ENCODE data around the gene L3MBTL3.
"Not testable (repeated sequence)": the region's sequence is repeated elsewhere in the genome, so short reads cannot be mapped to it uniquely, and the experiment has no call there.

The L3MBTL3 gene

DNA sequence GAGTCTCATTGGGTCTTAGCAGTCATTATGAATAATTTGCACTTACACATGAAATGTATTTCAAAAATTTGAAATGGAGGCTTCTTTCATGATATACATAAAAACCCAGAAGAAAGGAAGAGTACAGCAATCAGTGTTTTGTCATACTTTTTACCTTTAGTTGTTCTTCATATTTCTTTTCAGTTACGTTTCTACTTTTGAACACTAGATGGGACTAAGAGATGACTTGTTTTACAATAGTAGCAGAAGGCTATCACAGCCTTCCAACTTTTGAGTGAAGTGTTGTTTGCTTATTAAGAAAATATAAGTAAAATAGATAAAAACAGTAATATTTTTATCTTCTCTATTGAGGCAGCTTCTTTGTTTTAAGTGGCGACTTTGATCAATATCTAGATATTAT, 58.1 kb downstream of the L3MBTL3 start:
- no peak for DNase-seq (ENCODE audit: low read depth)

DNA sequence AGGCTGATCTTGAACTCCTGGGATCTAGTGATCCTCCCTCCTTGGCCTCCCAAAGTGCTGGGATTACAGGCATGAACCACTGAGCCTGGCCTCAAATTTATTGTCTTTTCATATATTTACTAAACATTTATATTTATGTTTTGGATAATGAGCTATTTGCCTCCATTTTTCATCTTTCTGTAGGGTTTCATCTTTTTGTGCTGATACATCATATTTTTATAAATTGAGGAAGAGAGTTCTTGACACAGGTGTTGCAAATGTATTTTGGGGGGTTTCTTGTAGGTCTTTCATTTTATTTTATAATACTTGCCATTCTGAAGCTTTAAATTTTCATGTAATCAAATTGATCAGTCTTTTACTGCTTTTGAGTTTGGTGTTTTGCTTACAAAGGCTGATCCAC, 72.4 kb downstream of the L3MBTL3 start:
- DNase-seq (ENCODE audit: low read depth) = no peak

DNA sequence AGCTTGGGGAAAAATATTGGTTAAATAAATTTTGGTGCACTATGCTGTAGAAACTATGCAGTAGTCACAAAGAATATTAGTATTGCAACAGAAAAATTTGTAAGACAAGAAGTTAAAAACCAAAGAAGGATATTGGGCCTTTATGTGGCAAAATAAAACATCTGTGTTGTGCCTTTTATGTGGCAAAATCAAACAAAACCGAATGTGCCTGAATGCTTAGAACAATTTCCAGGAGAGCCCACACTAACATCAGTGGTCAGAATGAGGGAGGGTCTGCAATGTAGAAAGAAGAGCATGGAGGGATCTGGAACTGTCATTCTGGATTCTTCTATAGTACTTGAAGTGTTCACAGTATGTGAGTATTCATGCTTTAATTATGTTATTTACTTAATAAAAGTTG, 75.2 kb downstream of the L3MBTL3 start:
- DNase-seq (ENCODE audit: low read depth) = no peak

DNA sequence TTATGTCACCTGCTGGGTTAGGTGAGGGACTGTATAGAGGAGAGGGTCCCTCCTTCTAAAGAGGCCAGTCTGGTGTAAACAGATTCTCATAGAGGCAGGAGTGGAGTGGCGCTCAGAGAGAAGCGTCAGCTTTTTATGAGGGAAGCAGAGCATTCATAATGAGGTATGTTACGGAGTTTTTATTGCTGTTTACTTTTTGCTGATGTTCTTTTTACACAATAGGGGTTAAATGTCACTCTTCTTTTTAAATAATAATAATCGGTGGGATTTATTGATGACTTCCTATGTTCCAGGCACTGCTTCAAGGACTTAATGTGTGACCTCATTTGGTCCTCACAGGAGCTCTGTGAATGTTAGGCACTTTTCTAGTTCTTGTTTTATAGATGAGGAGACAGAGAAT, 79.9 kb downstream of the L3MBTL3 start:
- DNase-seq (ENCODE audit: low read depth) = no peak

DNA sequence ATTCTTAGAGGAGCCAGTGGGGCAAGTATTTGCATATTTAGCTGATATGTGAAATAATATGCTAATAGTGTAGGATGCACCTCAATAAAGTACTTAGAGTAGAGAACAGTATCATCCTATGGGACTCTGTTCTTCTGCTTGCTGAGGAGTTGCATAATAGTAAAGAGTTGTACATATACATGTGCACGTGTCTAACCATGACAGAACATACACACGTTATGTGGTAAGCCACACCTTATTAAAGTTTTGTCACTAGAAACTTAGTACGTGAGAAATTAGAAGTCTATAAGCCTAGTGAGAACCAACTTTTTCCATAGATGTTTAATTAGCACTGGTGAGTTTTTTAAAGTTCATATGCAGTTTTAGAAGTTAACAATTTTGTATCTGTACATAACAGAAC, 80.7 kb downstream of the L3MBTL3 start:
- DNase-seq (ENCODE audit: low read depth) = no peak

DNA sequence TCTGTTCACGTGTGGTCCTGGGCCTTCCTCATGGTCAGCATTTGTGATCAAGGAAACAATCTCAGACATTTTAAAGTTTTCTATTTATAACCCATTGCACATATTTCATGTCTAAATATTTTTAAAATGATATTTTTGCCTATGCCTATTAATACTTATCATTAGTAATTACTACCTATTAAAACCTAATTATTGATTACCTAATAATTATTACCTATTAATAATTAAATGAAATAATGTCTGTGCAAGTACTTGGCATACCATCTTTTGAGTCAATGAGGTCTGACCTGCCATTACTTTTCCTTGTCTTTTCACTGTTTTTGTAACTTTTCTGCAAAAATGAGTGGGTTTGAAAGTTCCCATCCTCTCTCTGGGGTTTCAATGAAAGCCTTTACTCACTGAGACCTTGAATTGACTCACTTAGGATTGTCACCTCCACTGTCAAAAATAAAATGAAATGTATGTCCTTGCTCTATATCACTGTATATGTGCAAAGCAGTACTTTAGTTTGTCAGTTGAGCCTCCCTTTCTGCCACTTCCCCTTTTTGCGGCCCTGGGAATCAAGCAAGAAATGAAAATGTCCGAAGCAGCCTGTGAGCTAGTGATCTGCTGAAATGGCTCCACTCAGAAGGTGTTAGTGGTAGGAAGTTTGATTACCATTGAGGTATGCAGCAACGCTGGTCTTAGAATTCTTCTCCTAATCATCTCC, 87.8 kb downstream of the L3MBTL3 start:
- no peak for DNase-seq (ENCODE audit: low read depth)

DNA sequence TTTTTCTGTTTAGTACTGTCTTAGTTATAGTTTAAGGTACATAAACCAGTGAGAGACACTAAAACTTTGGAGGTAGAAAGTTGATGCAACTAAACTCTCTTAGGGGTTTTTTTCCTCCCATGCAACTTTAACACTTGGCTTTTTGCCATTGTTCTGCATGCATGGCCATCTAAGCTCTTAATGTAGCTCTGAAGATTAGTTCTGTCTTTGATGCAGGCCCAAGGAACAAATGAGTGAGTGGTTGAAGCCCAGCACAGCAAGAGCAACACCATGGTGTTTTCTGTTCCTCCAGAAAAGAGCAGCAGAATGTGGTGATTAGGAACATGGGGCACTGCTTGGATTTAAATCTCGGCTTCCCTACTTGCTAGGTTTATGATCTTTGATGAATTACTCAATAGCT, 89.3 kb downstream of the L3MBTL3 start:
- no peak for DNase-seq (ENCODE audit: low read depth)

DNA sequence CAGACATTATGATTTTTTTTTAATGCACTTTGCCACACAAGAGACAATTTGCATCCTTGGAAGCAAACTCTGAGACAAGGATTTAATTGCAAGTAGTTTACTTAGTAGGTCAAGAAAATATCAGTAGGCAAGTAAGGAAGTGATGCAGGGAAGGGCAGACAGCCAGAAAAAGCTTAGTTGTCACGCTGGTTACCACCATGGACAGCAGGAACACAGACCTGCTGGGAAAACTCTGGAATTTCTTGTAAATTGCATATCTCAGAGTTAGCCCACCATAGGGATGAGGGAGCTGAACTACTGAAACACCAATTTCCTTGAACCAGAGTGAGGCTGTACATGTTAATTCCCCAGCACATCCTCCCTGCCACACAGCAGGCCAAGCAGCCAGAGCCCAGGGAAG, 92.7 kb downstream of the L3MBTL3 start:
- no peak for DNase-seq (ENCODE audit: low read depth)

DNA sequence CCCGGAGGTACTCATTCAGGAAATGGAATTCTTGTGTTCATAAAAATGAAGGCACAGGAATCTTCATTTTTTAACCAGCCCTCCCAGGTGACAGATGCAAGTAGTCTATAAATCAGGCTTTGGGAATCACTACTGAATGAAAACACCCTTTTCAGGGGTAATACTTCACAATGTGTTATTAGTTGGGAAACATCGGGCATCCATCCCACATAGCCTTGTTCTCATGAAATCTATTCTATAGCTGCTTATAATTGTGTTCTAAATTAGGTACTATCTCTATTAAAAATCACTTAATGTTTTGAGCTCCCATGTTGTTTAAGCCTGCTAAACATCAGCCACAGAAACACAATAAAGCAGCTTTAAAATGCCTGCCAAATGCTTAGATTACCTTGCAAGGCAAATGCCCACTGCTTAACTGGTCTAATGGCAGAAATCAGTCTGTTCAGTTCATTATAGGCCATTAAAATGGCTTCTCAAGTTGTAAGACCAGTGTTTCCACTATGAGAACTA, 94.9 kb downstream of the L3MBTL3 start:
- no peak for DNase-seq (ENCODE audit: low read depth)

DNA sequence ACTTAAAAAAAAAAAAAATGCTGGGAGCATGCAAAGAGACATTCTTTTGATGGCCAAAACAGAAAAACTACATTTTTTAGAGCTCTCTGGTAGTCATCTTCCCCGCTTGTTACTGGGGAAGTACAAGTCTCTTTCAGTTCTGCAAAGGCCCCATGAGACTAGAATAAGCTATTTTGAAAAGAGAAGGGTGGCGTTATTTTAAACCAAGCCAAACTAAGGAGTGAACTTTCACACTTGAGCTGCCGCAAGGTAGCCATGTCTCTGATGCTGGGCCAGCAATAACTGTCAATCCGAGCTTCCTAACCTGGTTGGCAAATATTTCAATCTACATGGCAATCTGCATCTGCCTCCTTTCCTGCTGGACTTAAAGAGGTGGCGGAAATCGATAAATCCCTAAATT, 96.7 kb downstream of the L3MBTL3 start:
- DNase-seq (ENCODE audit: low read depth) = no peak

DNA sequence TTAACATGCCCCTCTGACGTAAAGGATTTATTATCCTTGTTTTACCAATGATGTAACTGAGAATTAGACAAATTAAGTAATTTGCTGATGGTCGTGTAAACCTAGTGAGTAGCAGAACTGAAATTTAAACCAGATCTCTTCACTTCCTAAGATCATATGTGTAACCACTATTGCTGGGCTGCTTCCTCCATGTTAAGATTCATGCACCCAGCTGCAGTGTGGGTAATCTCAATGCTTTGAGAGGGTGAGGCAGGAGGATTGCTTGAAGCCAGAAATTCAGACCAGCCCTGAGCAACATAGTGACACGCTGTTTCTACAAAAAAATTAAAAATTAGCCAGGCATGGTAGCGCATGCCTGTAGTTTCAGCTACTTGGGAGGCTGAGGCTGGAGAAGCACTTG, 97.9 kb downstream of the L3MBTL3 start:
- no peak for DNase-seq (ENCODE audit: low read depth)

DNA sequence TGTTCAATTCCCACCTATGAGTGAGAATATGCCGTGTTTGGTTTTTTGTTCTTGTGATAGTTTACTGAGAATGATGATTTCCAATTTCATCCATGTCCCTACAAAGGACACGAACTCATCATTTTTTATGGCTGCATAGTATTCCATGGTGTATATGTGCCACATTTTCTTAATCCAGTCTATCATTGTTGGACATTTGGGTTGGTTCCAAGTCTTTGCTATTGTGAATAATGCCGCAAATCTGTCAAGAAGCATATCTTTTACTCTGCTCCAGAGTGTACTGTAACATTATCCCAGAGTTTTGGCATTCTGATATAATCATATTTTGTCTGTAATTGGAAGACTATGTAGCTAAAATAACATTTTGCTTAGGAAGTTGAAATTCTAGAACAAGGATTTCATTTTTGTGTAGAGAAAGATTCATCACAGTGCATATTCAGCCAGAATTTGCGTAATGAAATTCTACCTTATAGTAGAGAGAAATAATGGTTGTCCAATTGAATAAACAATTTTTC, 98.9 kb downstream of the L3MBTL3 start:
- DNase-seq (ENCODE audit: low read depth) = not testable (repeated sequence)

DNA sequence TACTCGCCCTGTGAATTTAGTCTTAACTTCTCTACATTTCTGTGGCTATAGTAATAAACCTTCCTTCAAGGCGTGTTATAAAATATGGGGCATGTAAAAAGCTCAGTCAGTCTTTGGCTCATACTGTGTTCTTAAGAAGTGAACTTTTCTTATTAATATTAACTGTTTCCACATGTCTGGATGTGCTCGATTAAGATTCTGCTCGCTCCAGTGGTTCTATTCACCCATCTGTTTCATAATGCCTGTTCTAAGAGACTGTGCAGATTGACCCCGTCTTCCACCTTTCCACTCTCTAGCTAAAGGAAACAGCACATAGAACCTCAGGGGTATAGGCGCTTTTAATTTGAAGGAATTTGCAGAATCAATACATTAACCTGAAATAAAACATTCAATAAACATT, 99.9 kb downstream of the L3MBTL3 start:
- DNase-seq (ENCODE audit: low read depth) = no peak

DNA sequence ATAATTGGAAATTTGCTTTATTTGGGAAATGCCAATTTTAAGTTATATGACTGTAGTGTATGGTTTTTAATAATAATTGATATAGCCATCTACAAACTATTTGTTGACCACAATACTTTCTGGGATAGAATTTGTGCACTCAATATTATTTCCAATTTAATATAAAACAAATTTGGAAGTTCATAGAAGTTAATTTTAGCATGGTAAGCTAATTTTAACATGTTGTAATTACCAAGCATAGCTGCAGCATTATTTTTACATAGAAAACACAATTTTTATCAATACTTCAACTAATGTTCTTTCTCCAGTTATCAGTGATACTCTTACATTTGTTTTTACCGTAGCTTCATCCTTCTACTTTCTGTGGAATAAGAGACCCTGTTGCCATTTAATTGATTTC, 100.8 kb downstream of the L3MBTL3 start:
- no peak for DNase-seq (ENCODE audit: low read depth)

DNA sequence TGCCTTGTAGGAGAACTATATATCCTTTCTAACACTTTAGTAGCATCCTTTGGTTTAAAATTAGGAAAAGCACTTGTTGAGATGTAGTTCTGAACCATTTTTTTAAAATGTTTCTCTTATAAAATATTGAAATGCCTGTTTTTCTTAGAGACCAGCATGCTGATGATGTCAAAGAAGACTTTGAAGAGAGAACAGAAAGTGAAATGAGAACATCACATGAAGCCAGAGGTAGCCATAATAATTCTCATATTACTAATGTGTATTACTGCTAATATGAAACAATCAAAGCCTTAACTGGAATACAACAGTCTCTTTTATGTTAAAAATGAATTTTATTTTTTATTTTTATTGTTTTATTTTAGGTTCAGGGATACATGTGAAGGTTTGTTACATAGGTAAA, 102.3 kb downstream of the L3MBTL3 start:
- DNase-seq (ENCODE audit: low read depth) = no peak

DNA sequence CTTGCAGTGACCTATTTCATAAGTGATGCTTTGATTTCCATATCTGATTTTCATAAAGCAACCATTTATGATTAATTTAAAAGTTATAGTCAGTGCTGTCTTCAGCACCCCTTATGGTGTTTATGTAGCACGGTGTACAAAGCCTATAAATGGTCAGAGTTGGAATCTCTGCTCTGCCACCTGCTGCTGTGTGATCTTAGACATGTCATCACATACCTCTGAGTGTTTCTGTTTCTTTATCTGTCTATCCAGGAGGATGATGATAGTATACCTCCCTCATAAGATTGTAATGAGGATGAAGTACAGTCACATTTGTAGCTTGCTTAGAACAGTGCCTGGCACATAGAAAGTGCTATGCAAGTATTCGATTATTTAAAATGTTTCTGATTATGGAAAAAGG, 103.9 kb downstream of the L3MBTL3 start:
- DNase-seq (ENCODE audit: low read depth) = no peak

DNA sequence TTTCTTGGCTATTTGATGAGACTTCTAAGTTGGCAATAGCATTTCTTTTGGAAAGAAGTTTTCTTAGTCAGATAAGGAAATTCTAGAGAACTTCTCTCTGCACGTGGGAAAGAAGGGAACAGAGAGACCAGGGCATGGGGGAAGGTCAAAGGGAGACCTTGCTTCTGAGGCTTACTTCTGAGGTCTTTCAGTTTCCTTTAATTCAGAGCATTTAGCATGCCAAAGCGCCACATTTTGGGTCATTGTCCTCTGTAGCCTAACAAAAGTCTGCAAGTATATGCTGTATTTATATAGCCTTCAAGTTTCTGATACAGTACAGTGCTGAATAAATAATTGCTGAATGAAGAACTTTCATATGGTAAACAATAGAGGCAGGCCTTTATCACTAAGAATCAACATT, 108.8 kb downstream of the L3MBTL3 start:
- no peak for DNase-seq (ENCODE audit: low read depth)

DNA sequence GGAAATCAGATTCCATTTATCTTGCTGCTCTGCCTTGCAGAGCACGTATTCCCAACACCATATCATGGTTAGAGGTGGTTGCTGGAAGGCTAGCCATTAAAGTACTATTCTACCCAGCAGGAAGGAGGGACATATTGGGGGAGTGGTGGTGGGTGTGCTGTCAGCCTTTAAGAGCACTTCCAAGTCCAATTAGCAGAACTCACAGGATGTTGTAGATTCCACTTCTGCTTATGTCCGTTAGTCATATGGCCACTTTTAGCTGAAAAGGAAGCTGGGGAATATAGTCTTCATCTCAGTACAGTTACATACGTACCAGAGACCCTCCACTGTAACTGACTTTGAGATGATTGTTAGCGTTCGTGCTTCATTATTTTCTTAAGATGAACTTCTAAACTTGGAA, 109.9 kb downstream of the L3MBTL3 start:
- DNase-seq (ENCODE audit: low read depth) = no peak

DNA sequence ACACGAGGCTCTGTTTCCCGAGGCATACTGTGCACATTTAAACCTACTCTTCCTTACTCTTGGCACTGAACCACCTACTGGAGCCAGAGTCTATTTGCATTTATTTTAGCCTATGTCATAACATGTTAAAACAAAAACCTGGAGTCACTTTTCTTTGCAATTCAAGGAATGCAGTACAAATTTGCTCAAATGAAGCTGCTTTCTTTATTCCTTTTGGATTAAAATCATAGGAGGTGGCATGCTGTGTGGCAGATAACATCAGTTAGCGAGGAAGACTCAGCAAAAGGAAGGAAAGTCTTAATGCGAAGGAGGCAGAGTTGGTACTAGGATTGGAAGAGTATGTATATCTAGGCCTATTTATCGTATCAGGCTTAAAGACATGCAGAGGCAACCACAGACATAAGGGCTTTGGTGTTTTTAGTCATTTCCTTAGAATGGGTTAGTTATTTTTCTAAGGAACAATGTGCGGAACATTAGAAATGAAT, 111.4 kb downstream of the L3MBTL3 start:
- no peak for DNase-seq (ENCODE audit: low read depth)

DNA sequence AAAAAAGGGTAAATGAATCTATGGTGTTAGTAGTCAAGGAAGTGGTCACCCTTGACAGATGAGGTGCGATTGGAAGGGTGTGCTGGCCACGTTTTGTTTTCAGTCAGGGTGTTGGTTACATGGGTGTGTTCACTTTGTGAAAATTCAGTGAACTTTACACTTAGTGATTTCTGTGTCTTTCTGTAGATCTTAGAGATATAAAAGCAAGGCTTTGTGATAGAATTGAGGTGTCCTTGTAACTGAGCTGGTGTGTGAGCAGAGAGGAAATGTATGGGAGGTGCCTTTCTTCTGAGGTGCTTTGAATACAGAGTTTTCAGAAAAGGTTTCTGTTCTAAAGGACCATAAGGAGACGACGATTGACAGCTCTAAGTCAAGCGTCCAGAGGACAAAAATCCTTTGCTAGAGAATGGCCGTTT, 113.9 kb downstream of the L3MBTL3 start:
- DNase-seq (ENCODE audit: low read depth) = peak; percentile 39

DNA sequence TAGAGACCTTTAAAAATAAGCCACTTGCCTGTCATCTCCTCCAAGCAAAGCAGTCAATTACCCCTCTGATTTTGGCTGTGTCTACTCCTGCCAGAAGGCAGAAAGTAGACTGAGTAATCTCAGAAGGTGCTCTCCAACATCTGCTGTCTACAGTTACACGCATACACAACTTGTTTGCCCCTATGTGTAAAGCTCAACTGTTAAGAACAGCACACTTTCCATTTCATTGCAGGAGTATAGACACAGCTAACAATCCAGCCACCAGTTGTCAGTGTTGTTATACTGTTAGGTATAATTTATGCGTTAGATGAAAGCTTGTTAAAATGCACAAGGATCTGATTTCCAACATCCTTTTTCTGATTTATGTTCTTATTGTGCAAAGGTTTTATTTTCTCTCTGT, 116.2 kb downstream of the L3MBTL3 start:
- DNase-seq (ENCODE audit: low read depth) = no peak

DNA sequence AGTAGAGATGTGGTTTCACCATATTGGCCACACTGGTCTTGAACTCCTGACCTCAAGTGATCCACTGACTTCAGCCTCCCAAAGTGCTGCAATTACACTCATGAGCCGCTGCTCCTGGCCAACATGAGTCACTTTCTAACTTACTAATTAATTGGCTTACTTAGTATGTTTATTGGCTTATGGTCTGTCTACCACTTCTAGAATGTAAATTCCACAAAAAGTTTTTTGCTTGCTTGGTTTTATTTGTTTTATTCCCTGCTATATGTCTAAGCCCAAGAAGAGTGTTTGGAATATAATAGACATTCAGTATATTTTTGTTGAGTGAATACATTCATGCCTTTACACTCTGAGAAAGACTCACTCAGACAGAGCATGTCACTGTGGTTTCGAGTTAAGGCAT, 118.4 kb downstream of the L3MBTL3 start:
- no peak for DNase-seq (ENCODE audit: low read depth)

DNA sequence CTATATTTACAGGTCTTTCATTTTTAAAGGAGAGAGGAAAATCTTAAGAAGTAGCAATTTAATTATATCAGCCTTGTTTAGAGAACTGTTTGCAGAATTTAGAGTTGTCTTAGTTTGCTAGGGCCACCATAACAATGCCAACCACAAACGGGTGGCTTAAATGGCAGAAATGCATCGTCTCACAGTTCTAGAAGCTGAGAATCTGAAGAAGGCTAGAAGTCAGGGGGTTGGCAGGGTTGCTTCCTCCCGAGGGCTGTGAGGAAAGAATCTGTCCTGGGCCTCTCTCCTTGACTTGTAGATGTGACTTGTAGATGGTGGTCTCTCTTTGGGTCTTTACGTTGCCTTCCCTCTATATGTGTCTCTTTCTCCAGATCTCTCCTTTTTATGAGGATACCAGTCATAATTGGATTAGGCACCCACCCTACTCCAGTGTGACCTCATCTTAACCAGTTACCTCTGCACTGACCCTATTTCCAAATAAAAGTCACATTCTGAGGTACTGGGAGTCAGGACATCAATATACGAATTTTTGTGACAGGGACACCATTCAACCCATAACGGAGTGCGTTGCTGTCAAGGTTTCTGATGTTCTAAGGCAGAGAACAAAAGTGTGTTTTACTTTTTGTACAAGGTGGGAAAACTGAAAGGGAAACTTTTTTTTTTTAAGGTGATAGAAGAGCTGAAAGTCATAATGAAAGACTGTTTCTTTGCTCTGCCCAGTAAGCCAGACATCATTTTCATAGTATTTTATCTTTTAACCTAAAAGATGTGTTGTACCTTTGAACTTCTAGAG, 119.9 kb downstream of the L3MBTL3 start:
- no peak for DNase-seq (ENCODE audit: low read depth)
